Testis (tissue), 3 donors: Measurements from ENCODE around the gene DHX34. TPM values are rescaled to one million over a fixed set of nuclear protein-coding genes. Genes with fewer than 3 reads are reported as not detected.

Experiments
- DNase-seq: peaks from one replicate; pipeline ENCODE4 v3.0.0-alpha.2; 2019
- H3K27ac ChIP-seq, 2 donors: fragments of 200-600 bp; sonication (generic); one replicate each; pipeline ENCODE4 v1.5.1; 2019
- H3K27me3 ChIP-seq: fragments of 200-600 bp; sonication (generic); one replicate; pipeline ENCODE4 v1.5.1; 2019
- H3K36me3 ChIP-seq: fragments of 200-600 bp; sonication (generic); one replicate; pipeline ENCODE4 v1.5.1; 2017; ENCODE audit warnings: low read depth; ENCODE audit errors: missing control alignments
- H3K4me1 ChIP-seq: fragments of 200-600 bp; sonication (generic); one replicate; pipeline ENCODE4 v1.5.1; 2019
- H3K4me3 ChIP-seq, 2 donors: fragments of 200-600 bp; sonication (generic); one replicate each; pipeline ENCODE4 v1.5.1; 2017 to 2019
- H3K9me3 ChIP-seq: fragments of 200-600 bp; sonication (generic); one replicate; pipeline ENCODE4 v1.5.1; 2017
- CTCF ChIP-seq, 3 experiments: fragments of 450-650 bp in 2 of 3; fragments of 200-600 bp in 1 of 3; sonication (generic) in 1 of 3; IDR thresholded peaks; one replicate each; pipeline ENCODE4 v1.5.1; 2016 to 2019; ENCODE audit warnings: antibody characterized with exemption in 3 of 3, mild to moderate bottlenecking in 2 of 3, moderate library complexity in 1 of 3
- POLR2A ChIP-seq: fragments of 450-650 bp; IDR thresholded peaks from one replicate; pipeline ENCODE4 v1.6.1; 2017; ENCODE audit warnings: antibody characterized with exemption, mild to moderate bottlenecking, moderate library complexity
- WGBS, 2 donors: methylation state at CpG; one replicate each; pipeline ENCODE4 v1.1.5; 2018; 5-methylcytosine and 5-hydroxymethylcytosine counted together
- intact Hi-C: fragments of 100-400 bp; cut with DNase I; formaldehyde crosslinking; loops from one replicate; pipeline ENCODE4 v1.15.1; 2023; ENCODE audit warnings: low total_unique reads
- polyA plus RNA-seq: library from polyadenylated mRNA; stranded (reverse); fragments of 350-450 nt; fragmentation: Illumina TruSeq; extraction: RNeasy Lipid Tissue Mini Kit (QIAGEN cat#74804); gene quantifications from one replicate; pipeline ENCODE4 v1.2.3, GENCODE V29; 2014; ENCODE audit warnings: low read depth, low replicate concordance; ENCODE audit not compliant: insufficient read depth
- total RNA-seq, 2 donors: library from RNA; depleted of rRNA; stranded (reverse); fragments of >200 nt; gene quantifications; one replicate each; pipeline ENCODE4 v1.2.3, GENCODE V29; 2016

DHX34 gene
- total and polyA plus RNA-seq, 3 donors from 2014 or later, result 55.1 to 102 (median 67.5) TPM

- TF ChIP-seq CTCF (IDR thresholded peaks at IDR 0.05), result no peak
- TF ChIP-seq POLR2A, result no peak
- no peaks in the 10 kb centered on the region for H3K4me1 ChIP-seq
- peak overlapping the region in 1 of 2 donors; percentile 3 for H3K27ac ChIP-seq
- H3K27me3 ChIP-seq, result no peaks in the 10 kb centered on the region
- no peak overlapping the region for H3K4me3 ChIP-seq
- no peaks in the 10 kb centered on the region for H3K9me3 ChIP-seq
- intact Hi-C loops, result no loop called here
- peak; percentile 28 for DNase-seq
- 33 to 47% methylated on average over 5 of the region's 5 CpGs for WGBS, 2 donors
- H3K36me3 ChIP-seq, result no peaks in the 10 kb centered on the region
Observed at GRCh38 chr19:47310819-47311218, 38.3 kb upstream of the DHX34 start.

GRCh38 chr19:47312366-47313006 lies 36.6 kb upstream of the DHX34 start:
- H3K27ac ChIP-seq, result no peak overlapping the region
- intact Hi-C loops, result no loop called here
- no peaks in the 10 kb centered on the region for H3K36me3 ChIP-seq
- H3K4me1 ChIP-seq, result no peaks in the 10 kb centered on the region
- no peaks in the 10 kb centered on the region for H3K27me3 ChIP-seq
- H3K9me3 ChIP-seq, result no peaks in the 10 kb centered on the region
- no peak overlapping the region for H3K4me3 ChIP-seq
- no peak for DNase-seq
- 84% methylated on average over 5 of the region's 5 CpGs for WGBS, 2 donors
- TF ChIP-seq POLR2A (no peak), CTCF (IDR thresholded peaks at IDR 0.05) (no peak)

GRCh38 chr19:47313754-47314295 lies 35.3 kb upstream of the DHX34 start:
- no peak for DNase-seq
- Histone ChIP-seq H3K36me3 (no peaks in the 10 kb centered on the region), H3K4me3 (no peak overlapping the region), H3K9me3 (no peaks in the 10 kb centered on the region), H3K27me3 (no peaks in the 10 kb centered on the region), H3K4me1 (no peaks in the 10 kb centered on the region), H3K27ac (no peak overlapping the region)
- 80 to 84% methylated on average over 10 of the region's 10 CpGs for WGBS, 2 donors
- intact Hi-C loops, result no loop called here
- TF ChIP-seq POLR2A (no peak), CTCF (IDR thresholded peaks at IDR 0.05) (no peak)

- H3K4me1 ChIP-seq, result no peaks in the 10 kb centered on the region
- TF ChIP-seq CTCF (IDR thresholded peaks at IDR 0.05), result no peak
- no peak for TF ChIP-seq POLR2A
- H3K27ac ChIP-seq, result peak overlapping the region in 1 of 2 donors; percentile 42
- 54 to 66% methylated on average over 12 of the region's 12 CpGs for WGBS, 2 donors
- no peak overlapping the region for H3K4me3 ChIP-seq
- intact Hi-C loops, result no loop called here
- no peaks in the 10 kb centered on the region for H3K36me3 ChIP-seq
- DNase-seq, result peak; percentile 42
- H3K27me3 ChIP-seq, result no peaks in the 10 kb centered on the region
- H3K9me3 ChIP-seq, result no peaks in the 10 kb centered on the region
Observed at GRCh38 chr19:47315125-47315821, 33.8 kb upstream of the DHX34 start.
